Hepatocyte (in vitro differentiated cells): ENCODE measurements around the gene SEC14L2. TPM values are rescaled to one million over a fixed set of nuclear protein-coding genes. Genes with fewer than 3 reads are reported as not detected.

ENCODE experiments used
- DNase-seq: peaks from one replicate; pipeline ENCODE4 v3.0.0-alpha.2; 2016; ENCODE audit warnings: low spot score
- H2AFZ ChIP-seq: fragments of 200-600 bp; sonication (generic); 2 replicates; pipeline ENCODE4 v1.6.0; 2016; ENCODE audit warnings: antibody characterized with exemption, mild to moderate bottlenecking
- H3K27ac ChIP-seq: fragments of 200-600 bp; sonication (generic); 2 replicates; pipeline ENCODE4 v1.5.1; 2016; ENCODE audit warnings: mild to moderate bottlenecking
- H3K27me3 ChIP-seq: fragments of 200-600 bp; sonication (generic); 2 replicates; pipeline ENCODE4 v1.6.1; 2016
- H3K36me3 ChIP-seq: fragments of 200-600 bp; sonication (generic); replicated peaks from 2 replicates; pipeline ENCODE4 v1.5.1; 2016; ENCODE audit warnings: low read depth; ENCODE audit not compliant: insufficient read depth
- H3K4me1 ChIP-seq: fragments of 200-600 bp; sonication (generic); 2 replicates; pipeline ENCODE4 v1.5.1; 2016; ENCODE audit warnings: mild to moderate bottlenecking, moderate library complexity; ENCODE audit not compliant: insufficient read depth
- H3K4me2 ChIP-seq: fragments of 200-600 bp; sonication (generic); 2 replicates; pipeline ENCODE4 v1.6.0; 2016
- H3K4me3 ChIP-seq: fragments of 200-600 bp; sonication (generic); 2 replicates; pipeline ENCODE4 v1.5.1; 2016; ENCODE audit warnings: mild to moderate bottlenecking
- H3K79me2 ChIP-seq: fragments of 200-600 bp; sonication (generic); 2 replicates; pipeline ENCODE4 v1.6.0; 2017; ENCODE audit warnings: mild to moderate bottlenecking
- H3K9me2 ChIP-seq: fragments of 200-600 bp; sonication (generic); replicated peaks from 2 replicates; pipeline ENCODE4 v1.6.0; 2017; ENCODE audit warnings: mild to moderate bottlenecking; ENCODE audit not compliant: insufficient read depth
- H3K9me3 ChIP-seq: fragments of 200-600 bp; sonication (generic); 2 replicates; pipeline ENCODE4 v1.5.1; 2016; ENCODE audit warnings: low read depth, mild to moderate bottlenecking
- H4K20me1 ChIP-seq: fragments of 200-600 bp; sonication (generic); 2 replicates; pipeline ENCODE4 v1.6.0; 2016; ENCODE audit warnings: mild to moderate bottlenecking; ENCODE audit not compliant: insufficient read depth, poor library complexity, severe bottlenecking
- CTCF ChIP-seq: fragments of 200-600 bp; sonication (generic); IDR thresholded peaks from 2 replicates; pipeline ENCODE4 v1.5.1; 2016; ENCODE audit warnings: antibody characterized with exemption, mild to moderate bottlenecking; ENCODE audit not compliant: poor library complexity
- EZH2 ChIP-seq: fragments of 200-600 bp; sonication (generic); IDR thresholded peaks from 2 replicates; pipeline ENCODE4 v1.6.1; 2016; ENCODE audit warnings: antibody characterized with exemption, mild to moderate bottlenecking, borderline replicate concordance
- EZH2phosphoT487 ChIP-seq: fragments of 200-600 bp; sonication (generic); IDR thresholded peaks from one replicate; pipeline ENCODE4 v1.6.1; 2018; ENCODE audit warnings: antibody characterized with exemption, mild to moderate bottlenecking, low read depth, moderate library complexity; ENCODE audit not compliant: unreplicated experiment, severe bottlenecking
- WGBS: methylation state at CpG from one replicate; pipeline ENCODE4 v1.1.6; 2016; ENCODE audit warnings: low lambda C conversion rate; ENCODE audit errors: missing lambda C conversion rate; 5-methylcytosine and 5-hydroxymethylcytosine counted together
- polyA plus RNA-seq: library from polyadenylated mRNA; unstranded; fragments of >200 nt; fragmentation: Nextera tagmentation; extraction: Ambion mirVana; gene quantifications from 2 replicates; pipeline ENCODE4 v1.2.1, GENCODE V29; 2016
- total RNA-seq: library from RNA; depleted of rRNA; stranded (reverse); fragments of >200 nt; gene quantifications from 2 replicates; pipeline ENCODE4 v1.2.3, GENCODE V29; 2014

Gene SEC14L2
- total and polyA plus RNA-seq, 2 experiments from 2014 or later = 9.9 to 10.9 TPM

- Histone ChIP-seq H2AFZ (no peak overlapping the region), H3K27me3 (no peaks in the 10 kb centered on the region)
- WGBS = 74% methylated on average over 9 of the region's 9 CpGs
These were observed 44.3 kb downstream of the SEC14L2 start for GRCh38 chr22:30441088-30441487.

DNA sequence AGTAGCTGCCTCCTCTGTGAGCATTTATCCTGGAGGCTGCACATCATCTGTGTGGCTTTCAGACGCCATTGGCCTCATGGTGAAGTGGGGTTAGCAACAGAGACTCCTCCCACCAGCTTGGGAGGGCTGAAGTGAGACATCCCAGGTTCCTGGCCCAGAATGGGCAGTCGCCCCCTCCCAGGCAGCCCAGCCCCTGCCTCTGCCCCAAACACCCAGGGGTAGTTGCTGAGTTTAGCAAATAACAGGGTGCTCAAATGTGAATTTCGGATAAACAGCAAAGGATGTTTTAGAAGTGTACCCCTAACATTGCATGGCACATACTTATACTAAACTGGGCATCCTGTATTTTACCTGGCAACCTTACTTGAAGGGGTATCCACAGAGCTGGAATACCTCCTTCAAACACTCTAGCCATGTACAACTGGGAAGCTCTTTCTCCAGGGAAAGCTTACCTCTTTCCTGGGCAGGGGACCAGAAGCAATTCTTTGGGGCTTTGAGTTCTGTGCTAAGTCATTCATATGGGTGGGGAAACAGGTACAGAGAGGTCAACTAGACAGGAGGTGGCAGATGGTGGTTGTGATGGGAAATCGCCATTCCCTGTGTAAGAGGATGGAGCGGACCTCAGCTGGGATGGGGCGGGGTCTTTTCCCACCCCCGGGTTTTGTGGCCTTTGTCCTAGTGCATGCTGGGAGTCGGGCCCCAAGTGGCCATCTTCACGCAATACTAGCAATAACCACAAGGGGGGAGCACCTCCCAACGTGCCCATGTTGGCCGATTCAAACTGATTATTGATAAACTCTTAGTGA, 48.0 kb downstream of the SEC14L2 start:
- H3K27ac ChIP-seq = no peak overlapping the region
- H2AFZ ChIP-seq = no peak overlapping the region
- WGBS = 25% methylated on average over 11 of the region's 11 CpGs
- H3K9me2 ChIP-seq = no peaks in the 10 kb centered on the region
- H3K4me1 ChIP-seq = no peaks in the 10 kb centered on the region
- no peaks in the 10 kb centered on the region for H3K27me3 ChIP-seq
- TF ChIP-seq EZH2 (no peak), EZH2phosphoT487 (no peak), CTCF (peak; percentile 62)
- H3K4me3 ChIP-seq = no peak overlapping the region
- H3K79me2 ChIP-seq = no peaks in the 10 kb centered on the region
- no peaks in the 10 kb centered on the region for H4K20me1 ChIP-seq
- no peaks in the 10 kb centered on the region for H3K36me3 ChIP-seq
- H3K4me2 ChIP-seq = peak overlapping the region; percentile 34
- no peaks in the 10 kb centered on the region for H3K9me3 ChIP-seq
- DNase-seq = peak; percentile 72

More at GRCh38 chr22:30441088-30441487, 44.3 kb downstream of the SEC14L2 start:
- no peak for TF ChIP-seq EZH2phosphoT487
- Histone ChIP-seq H3K4me3 (no peak overlapping the region), H3K9me3 (no peaks in the 10 kb centered on the region), H3K79me2 (no peaks in the 10 kb centered on the region), H4K20me1 (no peaks in the 10 kb centered on the region), H3K4me1 (no peaks in the 10 kb centered on the region), H3K4me2 (no peak overlapping the region), H3K9me2 (no peaks in the 10 kb centered on the region), H3K27ac (no peak overlapping the region), H3K36me3 (no peaks in the 10 kb centered on the region)
- no peak for DNase-seq

GRCh38 chr22:30445438-30446145, 48.8 kb downstream of the SEC14L2 start:
- no peak for DNase-seq

More at GRCh38 chr22:30445438-30446145, 48.8 kb downstream of the SEC14L2 start:
- no peak overlapping the region for H2AFZ ChIP-seq
- no peaks in the 10 kb centered on the region for H3K27me3 ChIP-seq
- no peaks in the 10 kb centered on the region for H3K9me2 ChIP-seq
- no peak overlapping the region for H3K27ac ChIP-seq
- no peaks in the 10 kb centered on the region for H3K36me3 ChIP-seq
- no peak overlapping the region for H3K4me2 ChIP-seq
- H3K79me2 ChIP-seq = no peaks in the 10 kb centered on the region
- no peaks in the 10 kb centered on the region for H3K4me1 ChIP-seq
- H3K9me3 ChIP-seq = no peaks in the 10 kb centered on the region
- 66% methylated on average over 5 of the region's 5 CpGs for WGBS
- H3K4me3 ChIP-seq = no peak overlapping the region
- H4K20me1 ChIP-seq = no peaks in the 10 kb centered on the region
- no peak for TF ChIP-seq CTCF
- no peak for TF ChIP-seq EZH2phosphoT487
- TF ChIP-seq EZH2 = no peak
